Stimulated activated memory B cell treated with anti-CD40 and anti-IgM and Interleukin-4, amounts not matched to agents 10 μg/mL and 1 μg/mL and 100 μg/mL, for 72 hours (primary cell): ENCODE data around the gene FKBP1B.
A peak's percentile ranks its signal among the peaks of the same experiment; 100 is the strongest.

ENCODE experiments used
- ATAC-seq: fragments of 150-1000 bp; cut with Tn5 transposase; 2 replicates; pipeline ENCODE4 v1.10.0; 2021
- H3K27ac Mint-ChIP-seq: one replicate; pipeline ENCODE4 v1.8.0; 2022; ENCODE audit warnings: mild to moderate bottlenecking, mixed read lengths
- H3K27me3 Mint-ChIP-seq: one replicate; pipeline ENCODE4 v1.8.0; 2022; ENCODE audit warnings: mixed read lengths
- H3K36me3 Mint-ChIP-seq: one replicate; pipeline ENCODE4 v1.8.0; 2022; ENCODE audit warnings: mixed read lengths
- H3K4me1 Mint-ChIP-seq: one replicate; pipeline ENCODE4 v1.8.0; 2022; ENCODE audit warnings: mixed read lengths
- H3K4me3 Mint-ChIP-seq: one replicate; pipeline ENCODE4 v1.8.0; 2022; ENCODE audit warnings: mild to moderate bottlenecking, moderate library complexity, mixed read lengths
- H3K9me3 Mint-ChIP-seq: one replicate; pipeline ENCODE4 v1.8.0; 2022; ENCODE audit warnings: mixed read lengths

Gene FKBP1B

GRCh38 chr2:24046930-24047702, 2.4 kb upstream of the FKBP1B start, which contains the start of gene WDCP:
WDCP (minus strand) TSS chr2:24047391; CDS start chr2:24039494, 7,897 bp downstream.
- H3K9me3 Mint-ChIP-seq = no peaks in the 10 kb centered on the region
- H3K4me1 Mint-ChIP-seq = peaks cover 33% of the 10 kb centered on the region
- H3K27ac Mint-ChIP-seq = peak within 1 kb of the TSS; percentile 81
- no peaks in the 10 kb centered on the region for H3K27me3 Mint-ChIP-seq
- peaks cover 6% of the 10 kb centered on the region for H3K36me3 Mint-ChIP-seq
- H3K4me3 Mint-ChIP-seq = peak within 1 kb of the TSS; percentile 89
- peak; percentile 100 for ATAC-seq

GRCh38 chr2:24047703-24048033, 1.9 kb upstream of the FKBP1B start:
- peak overlapping the region; percentile 89 for H3K4me3 Mint-ChIP-seq
- H3K4me1 Mint-ChIP-seq = peaks cover 33% of the 10 kb centered on the region

GRCh38 chr2:24048769-24049484, 614 bp upstream of the FKBP1B start:
- Mint-ChIP-seq H3K4me1 (peaks cover 27% of the 10 kb centered on the region), H3K27ac (no peak overlapping the region), H3K36me3 (no peaks in the 10 kb centered on the region), H3K9me3 (no peaks in the 10 kb centered on the region), H3K27me3 (no peaks in the 10 kb centered on the region), H3K4me3 (peak overlapping the region; percentile 40)
- no peak for ATAC-seq

More at GRCh38 chr2:24047703-24048033, 1.9 kb upstream of the FKBP1B start:
- Mint-ChIP-seq H3K27ac (peak overlapping the region; percentile 81), H3K36me3 (peaks cover 6% of the 10 kb centered on the region), H3K27me3 (no peaks in the 10 kb centered on the region), H3K9me3 (no peaks in the 10 kb centered on the region)
- no peak for ATAC-seq

- no peak for ATAC-seq
- no peaks in the 10 kb centered on the region for H3K27me3 Mint-ChIP-seq
- H3K27ac Mint-ChIP-seq = no peak overlapping the region
- H3K4me1 Mint-ChIP-seq = peaks cover 21% of the 10 kb centered on the region
- no peaks in the 10 kb centered on the region for H3K36me3 Mint-ChIP-seq
- H3K9me3 Mint-ChIP-seq = no peaks in the 10 kb centered on the region
- H3K4me3 Mint-ChIP-seq = no peak overlapping the region
These were observed 769 bp downstream of the FKBP1B start for GRCh38 chr2:24050041-24050979.

- H3K36me3 Mint-ChIP-seq = no peaks in the 10 kb centered on the region
- no peak overlapping the region for H3K4me3 Mint-ChIP-seq
- peaks cover 10% of the 10 kb centered on the region for H3K4me1 Mint-ChIP-seq
- H3K27me3 Mint-ChIP-seq = no peaks in the 10 kb centered on the region
- H3K27ac Mint-ChIP-seq = no peak overlapping the region
- no peaks in the 10 kb centered on the region for H3K9me3 Mint-ChIP-seq
- no peak for ATAC-seq
These were observed 2.3 kb downstream of the FKBP1B start for GRCh38 chr2:24051833-24052232.

GRCh38 chr2:24052951-24053350, 3.4 kb downstream of the FKBP1B start:
- Mint-ChIP-seq H3K9me3 (no peaks in the 10 kb centered on the region), H3K27me3 (no peaks in the 10 kb centered on the region), H3K4me1 (no peaks in the 10 kb centered on the region), H3K36me3 (no peaks in the 10 kb centered on the region), H3K27ac (no peak overlapping the region), H3K4me3 (no peak overlapping the region)
- no peak for ATAC-seq

- ATAC-seq = no peak
- H3K4me1 Mint-ChIP-seq = no peaks in the 10 kb centered on the region
- H3K27me3 Mint-ChIP-seq = no peaks in the 10 kb centered on the region
- no peak overlapping the region for H3K27ac Mint-ChIP-seq
- no peaks in the 10 kb centered on the region for H3K9me3 Mint-ChIP-seq
- H3K4me3 Mint-ChIP-seq = no peak overlapping the region
- H3K36me3 Mint-ChIP-seq = no peaks in the 10 kb centered on the region
These were observed 4.9 kb downstream of the FKBP1B start for GRCh38 chr2:24054366-24055010.

- no peak overlapping the region for H3K27ac Mint-ChIP-seq
- H3K9me3 Mint-ChIP-seq = no peaks in the 10 kb centered on the region
- no peak overlapping the region for H3K4me3 Mint-ChIP-seq
- H3K4me1 Mint-ChIP-seq = no peaks in the 10 kb centered on the region
- H3K27me3 Mint-ChIP-seq = no peaks in the 10 kb centered on the region
- ATAC-seq = no peak
- no peaks in the 10 kb centered on the region for H3K36me3 Mint-ChIP-seq
These were observed 6.2 kb downstream of the FKBP1B start for GRCh38 chr2:24055750-24056149.

GRCh38 chr2:24058564-24059271, 9.2 kb downstream of the FKBP1B start:
- H3K27ac Mint-ChIP-seq = no peak overlapping the region
- no peaks in the 10 kb centered on the region for H3K36me3 Mint-ChIP-seq
- no peak for ATAC-seq
- no peaks in the 10 kb centered on the region for H3K4me1 Mint-ChIP-seq
- H3K4me3 Mint-ChIP-seq = no peak overlapping the region
- no peaks in the 10 kb centered on the region for H3K9me3 Mint-ChIP-seq
- no peaks in the 10 kb centered on the region for H3K27me3 Mint-ChIP-seq

GRCh38 chr2:24065341-24065740, 15.8 kb downstream of the FKBP1B start:
- Mint-ChIP-seq H3K4me1 (no peaks in the 10 kb centered on the region), H3K9me3 (no peaks in the 10 kb centered on the region), H3K4me3 (no peak overlapping the region), H3K27me3 (no peaks in the 10 kb centered on the region), H3K36me3 (peaks cover 18% of the 10 kb centered on the region), H3K27ac (no peak overlapping the region)
- no peak for ATAC-seq

GRCh38 chr2:24072259-24072658, 22.7 kb downstream of the FKBP1B start:
- H3K27ac Mint-ChIP-seq = no peak overlapping the region
- H3K9me3 Mint-ChIP-seq = no peaks in the 10 kb centered on the region
- no peaks in the 10 kb centered on the region for H3K27me3 Mint-ChIP-seq
- ATAC-seq = no peak
- no peak overlapping the region for H3K4me3 Mint-ChIP-seq
- peaks cover 30% of the 10 kb centered on the region for H3K36me3 Mint-ChIP-seq
- peaks cover 16% of the 10 kb centered on the region for H3K4me1 Mint-ChIP-seq

GRCh38 chr2:24073816-24074215, 24.3 kb downstream of the FKBP1B start:
- H3K27ac Mint-ChIP-seq = no peak overlapping the region
- ATAC-seq = no peak

GRCh38 chr2:24075259-24075658, 25.7 kb downstream of the FKBP1B start:
- Mint-ChIP-seq H3K9me3 (no peaks in the 10 kb centered on the region), H3K27me3 (no peaks in the 10 kb centered on the region), H3K4me1 (peaks cover 23% of the 10 kb centered on the region), H3K27ac (peak overlapping the region; percentile 94), H3K36me3 (peaks cover 12% of the 10 kb centered on the region), H3K4me3 (peak overlapping the region; percentile 97)
- no peak for ATAC-seq

More at GRCh38 chr2:24073816-24074215, 24.3 kb downstream of the FKBP1B start:
- Mint-ChIP-seq H3K9me3 (no peaks in the 10 kb centered on the region), H3K27me3 (no peaks in the 10 kb centered on the region), H3K4me3 (no peak overlapping the region), H3K36me3 (peaks cover 25% of the 10 kb centered on the region), H3K4me1 (peaks cover 23% of the 10 kb centered on the region)
